ENCODE results near the gene RASA2. TPM values are rescaled to one million over a fixed set of nuclear protein-coding genes. Genes with fewer than 3 reads are reported as not detected.
A peak's percentile ranks its signal among the peaks of the same experiment; 100 is the strongest.
"Not testable (repeated sequence)": the region's sequence is repeated elsewhere in the genome, so short reads cannot be mapped to it uniquely, and the experiment has no call there.

The RASA2 gene
- polyA plus RNA-seq, 1 donor (not counting 4 experiments of a cell fraction or from before 2014, with no cell fraction given) = 10.3 TPM

DNA sequence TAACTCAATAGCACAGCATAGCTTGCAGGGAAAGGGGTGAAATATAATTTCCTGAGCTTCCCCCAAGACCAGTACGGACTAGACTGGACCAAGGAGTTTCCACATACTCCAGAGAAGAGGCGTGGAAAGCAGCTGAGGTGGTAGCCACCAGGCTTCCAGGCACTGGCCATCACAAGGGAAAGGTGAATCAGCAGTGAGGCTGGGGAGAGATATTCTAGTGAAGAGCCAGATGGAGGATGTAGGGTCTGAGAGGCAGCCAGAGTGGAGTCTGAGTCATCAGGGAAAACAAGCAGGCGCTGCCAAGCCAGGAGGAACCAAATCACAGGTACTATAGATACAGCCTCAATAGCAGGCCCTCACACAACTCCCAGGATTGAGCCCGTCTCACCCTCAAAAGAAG is 9.6 kb upstream of the RASA2 start:
- no peaks in the 10 kb centered on the region for H3K79me2 ChIP-seq (ENCODE audit: control insufficient read depth, insufficient read depth, low read length)
- peak overlapping the region; percentile 21 for H3K27ac ChIP-seq (ENCODE audit: control insufficient read depth, insufficient read depth, low read length)
- no peaks in the 10 kb centered on the region for H3K9me3 ChIP-seq (ENCODE audit: control insufficient read depth, low read depth, low read length)
- no peaks in the 10 kb centered on the region for H4K20me1 ChIP-seq (ENCODE audit: control insufficient read depth, extremely low read depth, insufficient read depth, low read length)
- peaks cover 10% of the 10 kb centered on the region for H3K4me1 ChIP-seq (ENCODE audit: control insufficient read depth, extremely low read depth, insufficient read depth, low read length)
- H3K9ac ChIP-seq (ENCODE audit: control insufficient read depth, extremely low read depth, insufficient read depth, low read length) = no peak overlapping the region
- DNase-seq (ENCODE audit: low read depth, low spot score) (no peak), FAIRE-seq (peak; percentile 95)
- peak overlapping the region; percentile 47 for H2AFZ ChIP-seq (ENCODE audit: control insufficient read depth, low read length)
- TF ChIP-seq, protein P1, sequence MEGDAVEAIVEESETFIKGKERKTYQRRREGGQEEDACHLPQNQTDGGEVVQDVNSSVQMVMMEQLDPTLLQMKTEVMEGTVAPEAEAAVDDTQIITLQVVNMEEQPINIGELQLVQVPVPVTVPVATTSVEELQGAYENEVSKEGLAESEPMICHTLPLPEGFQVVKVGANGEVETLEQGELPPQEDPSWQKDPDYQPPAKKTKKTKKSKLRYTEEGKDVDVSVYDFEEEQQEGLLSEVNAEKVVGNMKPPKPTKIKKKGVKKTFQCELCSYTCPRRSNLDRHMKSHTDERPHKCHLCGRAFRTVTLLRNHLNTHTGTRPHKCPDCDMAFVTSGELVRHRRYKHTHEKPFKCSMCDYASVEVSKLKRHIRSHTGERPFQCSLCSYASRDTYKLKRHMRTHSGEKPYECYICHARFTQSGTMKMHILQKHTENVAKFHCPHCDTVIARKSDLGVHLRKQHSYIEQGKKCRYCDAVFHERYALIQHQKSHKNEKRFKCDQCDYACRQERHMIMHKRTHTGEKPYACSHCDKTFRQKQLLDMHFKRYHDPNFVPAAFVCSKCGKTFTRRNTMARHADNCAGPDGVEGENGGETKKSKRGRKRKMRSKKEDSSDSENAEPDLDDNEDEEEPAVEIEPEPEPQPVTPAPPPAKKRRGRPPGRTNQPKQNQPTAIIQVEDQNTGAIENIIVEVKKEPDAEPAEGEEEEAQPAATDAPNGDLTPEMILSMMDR (optimal IDR thresholded peaks at IDR 0.05 in 1 of 3, IDR thresholded peaks at IDR 0.05 in 1 of 3, conservative IDR thresholded peaks at IDR 0.05 in 1 of 3; ENCODE audit: extremely low read depth in 1 of 3, insufficient read depth in 2 of 3, low read length in 3 of 3) = no peak
- no peak for TF ChIP-seq EZH2 (IDR thresholded peaks at IDR 0.05; ENCODE audit: low read length)
- no peaks in the 10 kb centered on the region for H3K9me1 ChIP-seq (ENCODE audit: control insufficient read depth, extremely low read depth, insufficient read depth, low read length)
- H3K27me3 ChIP-seq (ENCODE audit: control insufficient read depth, extremely low read depth, insufficient read depth, low read length) = no peaks in the 10 kb centered on the region
- H3K4me3 ChIP-seq (ENCODE audit: control insufficient read depth in 2 of 3, extremely low read depth in 1 of 3, insufficient read depth in 2 of 3, low read depth in 1 of 3, low read length in 3 of 3) = no peak overlapping the region
- no peaks in the 10 kb centered on the region for H3K36me3 ChIP-seq (ENCODE audit: control insufficient read depth in 2 of 2, extremely low read depth in 1 of 2, insufficient read depth in 2 of 2, low read length in 2 of 2)
- H3K4me2 ChIP-seq (ENCODE audit: control insufficient read depth, extremely low read depth, insufficient read depth, low read depth, low read length) = peak overlapping the region; percentile 35
- dilution Hi-C loops (cut with MboI; ENCODE audit: extremely low pct_ligation_motif_present, low sequenced_read_pairs) = no loop called here

DNA sequence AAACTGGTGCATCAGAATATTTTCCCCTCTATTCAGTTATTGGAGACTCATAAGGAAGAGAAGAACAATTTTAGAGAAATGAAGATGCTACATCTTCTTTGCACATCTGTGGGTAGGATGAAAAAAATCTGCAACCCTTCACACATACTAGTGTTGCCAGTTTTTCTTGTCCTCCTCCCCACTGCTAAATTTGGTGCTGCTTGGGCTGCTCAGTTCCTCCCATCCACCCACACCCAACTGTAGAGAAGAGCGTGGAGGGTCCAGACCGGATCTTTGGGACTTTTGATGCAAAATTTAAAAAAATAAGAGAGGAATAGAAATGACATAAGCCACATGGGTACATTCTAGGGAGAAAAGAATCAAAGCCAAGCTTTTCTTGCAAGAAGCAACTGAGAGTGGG is 8.7 kb upstream of the RASA2 start:
- FAIRE-seq (no peak), DNase-seq (ENCODE audit: low read depth, low spot score) (no peak)
- H3K27me3 ChIP-seq (ENCODE audit: control insufficient read depth, extremely low read depth, insufficient read depth, low read length) = no peaks in the 10 kb centered on the region
- H3K79me2 ChIP-seq (ENCODE audit: control insufficient read depth, insufficient read depth, low read length) = no peaks in the 10 kb centered on the region
- no peak overlapping the region for H3K9ac ChIP-seq (ENCODE audit: control insufficient read depth, extremely low read depth, insufficient read depth, low read length)
- TF ChIP-seq, protein P1 (optimal IDR thresholded peaks at IDR 0.05 in 1 of 3, IDR thresholded peaks at IDR 0.05 in 1 of 3, conservative IDR thresholded peaks at IDR 0.05 in 1 of 3; ENCODE audit: extremely low read depth in 1 of 3, insufficient read depth in 2 of 3, low read length in 3 of 3) = no peak
- TF ChIP-seq EZH2 (IDR thresholded peaks at IDR 0.05; ENCODE audit: low read length) = no peak
- dilution Hi-C loops (cut with MboI; ENCODE audit: extremely low pct_ligation_motif_present, low sequenced_read_pairs) = no loop called here
- H2AFZ ChIP-seq (ENCODE audit: control insufficient read depth, low read length) = no peak overlapping the region
- H3K4me3 ChIP-seq (ENCODE audit: control insufficient read depth in 2 of 3, extremely low read depth in 1 of 3, insufficient read depth in 2 of 3, low read depth in 1 of 3, low read length in 3 of 3) = no peak overlapping the region
- no peaks in the 10 kb centered on the region for H3K9me3 ChIP-seq (ENCODE audit: control insufficient read depth, low read depth, low read length)
- peaks cover 13% of the 10 kb centered on the region for H3K4me1 ChIP-seq (ENCODE audit: control insufficient read depth, extremely low read depth, insufficient read depth, low read length)
- H3K27ac ChIP-seq (ENCODE audit: control insufficient read depth, insufficient read depth, low read length) = no peak overlapping the region
- H3K36me3 ChIP-seq (ENCODE audit: control insufficient read depth in 2 of 2, extremely low read depth in 1 of 2, insufficient read depth in 2 of 2, low read length in 2 of 2) = no peaks in the 10 kb centered on the region
- H3K4me2 ChIP-seq (ENCODE audit: control insufficient read depth, extremely low read depth, insufficient read depth, low read depth, low read length) = no peak overlapping the region
- no peaks in the 10 kb centered on the region for H3K9me1 ChIP-seq (ENCODE audit: control insufficient read depth, extremely low read depth, insufficient read depth, low read length)
- H4K20me1 ChIP-seq (ENCODE audit: control insufficient read depth, extremely low read depth, insufficient read depth, low read length) = no peaks in the 10 kb centered on the region

GRCh38 chr3:141478840-141479239 is 8.0 kb upstream of the RASA2 start:
- H3K4me2 ChIP-seq (ENCODE audit: control insufficient read depth, extremely low read depth, insufficient read depth, low read depth, low read length); H3K27me3 ChIP-seq (ENCODE audit: control insufficient read depth, extremely low read depth, insufficient read depth, low read length); H3K79me2 ChIP-seq (ENCODE audit: control insufficient read depth, insufficient read depth, low read length); FAIRE-seq; H3K4me3 ChIP-seq (ENCODE audit: control insufficient read depth in 2 of 3, extremely low read depth in 1 of 3, insufficient read depth in 2 of 3, low read depth in 1 of 3, low read length in 3 of 3); H3K9ac ChIP-seq (ENCODE audit: control insufficient read depth, extremely low read depth, insufficient read depth, low read length); H4K20me1 ChIP-seq (ENCODE audit: control insufficient read depth, extremely low read depth, insufficient read depth, low read length); DNase-seq (ENCODE audit: low read depth, low spot score); H2AFZ ChIP-seq (ENCODE audit: control insufficient read depth, low read length); H3K9me3 ChIP-seq (ENCODE audit: control insufficient read depth, low read depth, low read length); H3K27ac ChIP-seq (ENCODE audit: control insufficient read depth, insufficient read depth, low read length); H3K36me3 ChIP-seq (ENCODE audit: control insufficient read depth in 2 of 2, extremely low read depth in 1 of 2, insufficient read depth in 2 of 2, low read length in 2 of 2); dilution Hi-C loops (cut with MboI; ENCODE audit: extremely low pct_ligation_motif_present, low sequenced_read_pairs); H3K9me1 ChIP-seq (ENCODE audit: control insufficient read depth, extremely low read depth, insufficient read depth, low read length): not testable (repeated sequence)
- H3K4me1 ChIP-seq (ENCODE audit: control insufficient read depth, extremely low read depth, insufficient read depth, low read length) = peaks cover 13% of the 10 kb centered on the region
